ENCODE data around the gene ZNF609. TPM values are rescaled to one million over a fixed set of nuclear protein-coding genes. Genes with fewer than 3 reads are reported as not detected.

The ZNF609 gene
- polyA plus RNA-seq, 3 donors = 1.3 to 13.2 (median 1.7) TPM

DNA sequence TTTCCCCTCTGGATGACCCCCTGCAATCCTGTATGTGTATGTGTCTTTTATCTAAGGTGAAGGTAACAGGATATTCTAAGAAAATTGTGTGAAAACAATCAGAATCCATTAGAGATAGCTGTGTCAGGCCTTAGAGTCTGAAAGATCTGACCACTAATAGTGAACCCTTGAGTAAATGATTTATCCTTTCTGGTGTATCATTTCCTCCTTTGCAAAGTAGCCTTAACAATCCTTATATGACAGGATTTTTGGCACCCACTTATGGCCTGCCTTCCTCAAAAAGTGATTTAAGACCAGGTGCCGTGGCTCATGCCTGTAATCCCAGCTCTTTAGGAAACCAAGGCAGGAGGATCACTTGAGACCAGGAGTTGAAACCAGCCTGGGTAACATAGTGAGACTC is 204.8 kb downstream of the ZNF609 start:
- peak overlapping the region in 2 of 7 donors; percentile 16 to 36 for H3K27ac Mint-ChIP-seq
- H3K4me2 ChIP-seq (replicated peaks; ENCODE audit: extremely low read depth, low read length, poor library complexity, severe bottlenecking) = no peak overlapping the region
- no peaks in the 10 kb centered on the region for H3K9me3 Mint-ChIP-seq
- peaks cover 0 to 1% (median 0%) of the 10 kb centered on the region in 3 donors for H3K27me3 Mint-ChIP-seq (ENCODE audit: low read depth in 3 of 3)
- no peaks in the 10 kb centered on the region for H3K9me3 ChIP-seq (replicated peaks in 1 of 2; ENCODE audit: control insufficient read depth in 1 of 2, insufficient read depth in 1 of 2, low read length in 2 of 2)
- peaks cover 18% of the 10 kb centered on the region for H4K20me1 ChIP-seq (ENCODE audit: insufficient read depth, low read length)
- no peaks in the 10 kb centered on the region for H3K27me3 ChIP-seq (ENCODE audit: control insufficient read depth in 2 of 2, insufficient read depth in 2 of 2, low read length in 2 of 2)
- no peak overlapping the region for H3K4me3 Mint-ChIP-seq
- DNase-seq = no peak
- peaks cover 5% of the 10 kb centered on the region for H3K79me2 ChIP-seq (ENCODE audit: insufficient read depth, low read length)
- TF ChIP-seq, protein P1, sequence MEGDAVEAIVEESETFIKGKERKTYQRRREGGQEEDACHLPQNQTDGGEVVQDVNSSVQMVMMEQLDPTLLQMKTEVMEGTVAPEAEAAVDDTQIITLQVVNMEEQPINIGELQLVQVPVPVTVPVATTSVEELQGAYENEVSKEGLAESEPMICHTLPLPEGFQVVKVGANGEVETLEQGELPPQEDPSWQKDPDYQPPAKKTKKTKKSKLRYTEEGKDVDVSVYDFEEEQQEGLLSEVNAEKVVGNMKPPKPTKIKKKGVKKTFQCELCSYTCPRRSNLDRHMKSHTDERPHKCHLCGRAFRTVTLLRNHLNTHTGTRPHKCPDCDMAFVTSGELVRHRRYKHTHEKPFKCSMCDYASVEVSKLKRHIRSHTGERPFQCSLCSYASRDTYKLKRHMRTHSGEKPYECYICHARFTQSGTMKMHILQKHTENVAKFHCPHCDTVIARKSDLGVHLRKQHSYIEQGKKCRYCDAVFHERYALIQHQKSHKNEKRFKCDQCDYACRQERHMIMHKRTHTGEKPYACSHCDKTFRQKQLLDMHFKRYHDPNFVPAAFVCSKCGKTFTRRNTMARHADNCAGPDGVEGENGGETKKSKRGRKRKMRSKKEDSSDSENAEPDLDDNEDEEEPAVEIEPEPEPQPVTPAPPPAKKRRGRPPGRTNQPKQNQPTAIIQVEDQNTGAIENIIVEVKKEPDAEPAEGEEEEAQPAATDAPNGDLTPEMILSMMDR (IDR thresholded peaks at IDR 0.05) = no peak
- H3K4me1 Mint-ChIP-seq = no peaks in the 10 kb centered on the region
- H3K9ac ChIP-seq (ENCODE audit: insufficient read depth, low read length, poor library complexity, severe bottlenecking) = no peak overlapping the region
- no peak overlapping the region for H2AFZ ChIP-seq (ENCODE audit: insufficient read depth, low read depth, low read length, poor library complexity, severe bottlenecking)
- H3K27ac ChIP-seq (ENCODE audit: low read depth in 1 of 2, low read length in 2 of 2) = peak overlapping the region in 1 of 2 donors; percentile 28
- WGBS (ENCODE audit: insufficient coverage) = no CpG with 5 or more reads among the region's 1 CpG
- no peaks in the 10 kb centered on the region for H3K4me1 ChIP-seq (ENCODE audit: control insufficient read depth in 1 of 2, insufficient read depth in 2 of 2, low read length in 2 of 2)
- intact Hi-C loops (cut with micrococcal nuclease) = no loop called here
- H3K36me3 Mint-ChIP-seq = peaks cover 7 to 31% of the 10 kb centered on the region in 2 donors
- no peak overlapping the region for H3K4me3 ChIP-seq (replicated peaks in 1 of 3; ENCODE audit: low read depth in 2 of 3, low read length in 3 of 3)
- H3K36me3 ChIP-seq (replicated peaks in 1 of 2; ENCODE audit: control insufficient read depth in 1 of 2, insufficient read depth in 2 of 2, low read length in 2 of 2) = peaks cover 9 to 39% of the 10 kb centered on the region in 2 donors

DNA sequence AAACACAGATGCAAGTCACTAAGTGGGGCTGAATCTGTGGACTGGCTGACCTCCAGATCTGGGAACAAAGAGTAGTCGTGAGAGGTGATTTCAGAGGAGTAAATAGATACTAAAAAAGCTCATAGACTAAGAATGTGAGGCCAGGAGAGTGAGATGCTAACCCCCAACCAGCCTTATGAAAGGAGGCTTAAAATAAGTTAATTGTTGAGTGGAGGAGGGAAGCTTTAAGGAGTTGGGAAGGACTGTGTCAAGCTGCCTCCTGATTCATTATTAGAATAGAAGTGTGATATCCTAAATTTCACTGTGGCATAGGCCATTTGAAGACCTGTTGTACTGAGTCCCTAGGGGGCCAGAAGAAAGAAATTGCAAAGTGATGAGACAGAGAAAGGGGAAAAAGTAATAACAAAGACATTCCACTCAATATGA is 207.4 kb downstream of the ZNF609 start:
- no peaks in the 10 kb centered on the region for H3K9me3 Mint-ChIP-seq
- DNase-seq = no peak
- Histone ChIP-seq H3K9ac (ENCODE audit: insufficient read depth, low read length, poor library complexity, severe bottlenecking) (no peak overlapping the region), H2AFZ (ENCODE audit: insufficient read depth, low read depth, low read length, poor library complexity, severe bottlenecking) (no peak overlapping the region), H4K20me1 (ENCODE audit: insufficient read depth, low read length) (peaks cover 4% of the 10 kb centered on the region), H3K4me1 (ENCODE audit: control insufficient read depth in 1 of 2, insufficient read depth in 2 of 2, low read length in 2 of 2) (no peaks in the 10 kb centered on the region), H3K36me3 (replicated peaks in 1 of 2; ENCODE audit: control insufficient read depth in 1 of 2, insufficient read depth in 2 of 2, low read length in 2 of 2) (peaks cover 13 to 24% of the 10 kb centered on the region in 2 donors), H3K9me3 (replicated peaks in 1 of 2; ENCODE audit: control insufficient read depth in 1 of 2, insufficient read depth in 1 of 2, low read length in 2 of 2) (no peaks in the 10 kb centered on the region), H3K27ac (ENCODE audit: low read depth in 1 of 2, low read length in 2 of 2) (no peak overlapping the region), H3K79me2 (ENCODE audit: insufficient read depth, low read length) (peaks cover 2% of the 10 kb centered on the region), H3K27me3 (ENCODE audit: control insufficient read depth in 2 of 2, insufficient read depth in 2 of 2, low read length in 2 of 2) (no peaks in the 10 kb centered on the region), H3K4me2 (replicated peaks; ENCODE audit: extremely low read depth, low read length, poor library complexity, severe bottlenecking) (no peak overlapping the region), H3K4me3 (replicated peaks in 1 of 3; ENCODE audit: low read depth in 2 of 3, low read length in 3 of 3) (no peak overlapping the region)
- peak overlapping the region in 3 of 7 donors; percentile 28 to 43 (median 42) for H3K27ac Mint-ChIP-seq
- peaks cover 0 to 1% (median 0%) of the 10 kb centered on the region in 3 donors for H3K27me3 Mint-ChIP-seq (ENCODE audit: low read depth in 3 of 3)
- intact Hi-C loops (cut with micrococcal nuclease) = no loop called here
- TF ChIP-seq, protein P1 (IDR thresholded peaks at IDR 0.05) = no peak
- H3K4me1 Mint-ChIP-seq = no peaks in the 10 kb centered on the region
- peaks cover 9 to 26% of the 10 kb centered on the region in 2 donors for H3K36me3 Mint-ChIP-seq
- WGBS (ENCODE audit: insufficient coverage) = 86% methylated on average over 1 of the region's 1 CpG
- H3K4me3 Mint-ChIP-seq = no peak overlapping the region

Data from CD14-positive monocyte (primary cell).